T-cell (primary cell): Measurements from ENCODE around the gene NSMCE4A. TPM values are rescaled to one million over a fixed set of nuclear protein-coding genes. Genes with fewer than 3 reads are reported as not detected.
"Not testable (repeated sequence)": the region's sequence is repeated elsewhere in the genome, so short reads cannot be mapped to it uniquely, and the experiment has no call there.

ENCODE experiments used
- ATAC-seq, 4 experiments: fragments of 200-7000 bp in 3 of 4; fragments of 150-1000 bp in 1 of 4; cut with Tn5 transposase; replicated peaks in 1 of 4; 1 replicate in 3 of 4; 2 replicates in 1 of 4; pipeline ENCODE4 v1.10.0; 2021; ENCODE audit warnings: moderate library complexity in 3 of 4, mild to moderate bottlenecking in 2 of 4, moderate number of reproducible peaks in 1 of 4
- CTCF ChIA-PET, 2 donors: fragments of 300-600 bp; sonication (Branson Sonifier 250); formaldehyde crosslinking; loops; one replicate each; lab custom pipeline; 2022; ENCODE audit warnings: antibody characterized with exemption in 2 of 2; lab: Charles Lee
- POLR2A ChIA-PET, 2 donors: fragments of 300-600 bp; sonication (Branson Sonifier 250); formaldehyde crosslinking; loops; one replicate each; lab custom pipeline; 2022; ENCODE audit warnings: antibody characterized with exemption in 2 of 2; lab: Charles Lee
- DNase-seq, 35 experiments: peaks; one replicate each; pipeline versions ENCODE4 v3.0.0 to v3.0.0-alpha.2; 2013 to 2023
- H3K27ac ChIP-seq: one replicate; pipeline ENCODE4 v1.5.1; 2013; ENCODE audit warnings: low read length
- H3K27me3 ChIP-seq, 2 experiments: replicated peaks in 1 of 2; 1 replicate in 1 of 2; 2 replicates in 1 of 2; pipeline versions ENCODE4 v1.6.1 to v1.7.0; 2013; ENCODE audit warnings: low read length in 1 of 2, mixed read lengths in 1 of 2; ENCODE audit not compliant: control insufficient read depth in 2 of 2, insufficient read depth in 2 of 2; ENCODE audit errors: extremely low read depth in 1 of 2
- H3K36me3 ChIP-seq, 2 donors: 1 replicate in 1 of 2; 2 replicates in 1 of 2; pipeline versions ENCODE4 v1.6.1 to v1.7.0; 2013; ENCODE audit warnings: low read length in 1 of 2; ENCODE audit not compliant: control insufficient read depth in 2 of 2, insufficient read depth in 1 of 2; ENCODE audit errors: extremely low read depth in 1 of 2
- H3K4me1 ChIP-seq, 2 experiments: 1 replicate in 1 of 2; 2 replicates in 1 of 2; pipeline versions ENCODE4 v1.6.1 to v1.7.0; 2013; ENCODE audit warnings: low read length in 2 of 2, mixed read lengths in 1 of 2; ENCODE audit not compliant: insufficient read depth in 2 of 2, control insufficient read depth in 1 of 2; ENCODE audit errors: extremely low read depth in 1 of 2
- H3K4me3 ChIP-seq, 2 donors: 1 replicate in 1 of 2; 2 replicates in 1 of 2; pipeline versions ENCODE4 v1.5.1 to v1.7.0; 2013; ENCODE audit warnings: mild to moderate bottlenecking in 2 of 2, low read length in 1 of 2, moderate library complexity in 1 of 2; ENCODE audit not compliant: control insufficient read depth in 1 of 2; ENCODE audit errors: extremely low read depth in 1 of 2
- H3K9me3 ChIP-seq: 2 replicates; pipeline ENCODE4 v1.7.0; 2013
- H3K27ac Mint-ChIP-seq, 2 donors: one replicate each; pipeline ENCODE4 v1.8.0; 2020 to 2021; ENCODE audit warnings: mild to moderate bottlenecking in 2 of 2, mixed read lengths in 2 of 2
- H3K27me3 Mint-ChIP-seq, 2 donors: one replicate each; pipeline ENCODE4 v1.8.0; 2021 to 2022; ENCODE audit warnings: mixed read lengths in 2 of 2
- H3K36me3 Mint-ChIP-seq: one replicate; pipeline ENCODE4 v1.8.0; 2021; ENCODE audit warnings: mixed read lengths
- H3K4me1 Mint-ChIP-seq, 3 donors: one replicate each; pipeline ENCODE4 v1.8.0; 2020 to 2022; ENCODE audit warnings: mixed read lengths in 3 of 3, mild to moderate bottlenecking in 1 of 3
- H3K4me3 Mint-ChIP-seq, 3 donors: one replicate each; pipeline ENCODE4 v1.8.0; 2020 to 2022; ENCODE audit warnings: mild to moderate bottlenecking in 3 of 3, mixed read lengths in 3 of 3, moderate library complexity in 3 of 3
- H3K9me3 Mint-ChIP-seq, 3 donors: one replicate each; pipeline ENCODE4 v1.8.0; 2020 to 2022; ENCODE audit warnings: mixed read lengths in 3 of 3
- WGBS: methylation state at CpG from one replicate; pipeline ENCODE4 v1.1.5; 2013; ENCODE audit warnings: missing lambda C conversion rate; ENCODE audit not compliant: insufficient coverage; 5-methylcytosine and 5-hydroxymethylcytosine counted together
- total RNA-seq, 35 experiments: library from RNA in 6 of 35; stranded (reverse) in 6 of 35; fragments of 120-200 nt in 1 of 35; gene quantifications; one replicate each; pipeline versions ENCODE4 v1.2.1 to v1.2.4 and lab custom pipeline; 2013 to 2026

The NSMCE4A gene
- total RNA-seq, 5 donors from 2014 or later (not counting 1 experiment from before 2014, with no cell fraction given), result 41.6 to 79.7 (median 77.5) TPM

DNA sequence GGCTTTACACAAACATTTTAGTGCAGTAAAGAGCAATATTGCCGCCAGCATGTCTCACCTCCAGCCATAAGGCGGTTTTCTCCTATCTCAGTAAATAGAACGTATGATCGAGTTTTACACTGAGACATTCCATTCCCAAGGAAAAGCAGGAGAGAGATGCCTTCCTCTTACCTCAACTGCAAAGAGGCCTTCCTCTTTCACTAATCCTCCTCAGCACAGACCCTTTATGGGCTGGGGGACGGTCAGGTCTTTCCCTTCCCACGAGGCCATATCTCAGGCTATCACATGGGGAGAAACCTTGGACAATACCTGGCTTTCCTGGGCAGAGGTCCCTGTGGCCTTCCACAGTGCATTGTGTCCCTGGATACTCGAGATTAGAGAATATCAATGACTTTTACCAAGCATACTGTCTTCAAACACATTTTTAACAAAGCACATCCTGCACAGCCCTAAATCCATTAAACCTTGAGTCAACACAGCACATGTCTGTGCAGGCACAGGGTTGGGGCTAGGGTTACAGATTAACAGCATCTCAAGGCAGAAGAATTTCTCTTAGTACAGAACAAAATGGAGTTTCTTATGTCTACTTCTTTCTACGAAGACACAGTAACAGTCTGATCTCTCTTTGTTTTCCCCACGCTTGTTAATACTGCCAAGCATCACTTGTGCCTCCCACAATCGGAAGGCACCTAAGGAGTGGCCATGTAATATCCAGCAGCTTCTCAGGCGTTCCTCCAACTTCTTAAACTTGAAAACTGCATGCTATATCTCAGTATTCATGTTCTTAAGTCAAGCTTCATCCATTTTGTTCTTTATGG is 44.5 kb downstream of the NSMCE4A start:
- H3K27me3 ChIP-seq, H3K9me3 ChIP-seq, POLR2A ChIA-PET, ATAC-seq, H3K36me3 ChIP-seq, H3K36me3 Mint-ChIP-seq, H3K4me1 ChIP-seq, CTCF ChIA-PET, H3K27me3 Mint-ChIP-seq, H3K27ac ChIP-seq, DNase-seq, H3K9me3 Mint-ChIP-seq, H3K4me3 ChIP-seq: not testable (repeated sequence)
- 88% methylated on average over 10 of the region's 11 CpGs for WGBS
- H3K4me3 Mint-ChIP-seq, result peak overlapping the region; percentile 62 to 83 (median 64)
- H3K27ac Mint-ChIP-seq, result peak overlapping the region; percentile 11 to 46
- peaks cover 22 to 33% (median 30%) of the 10 kb centered on the region in 3 donors for H3K4me1 Mint-ChIP-seq

DNA sequence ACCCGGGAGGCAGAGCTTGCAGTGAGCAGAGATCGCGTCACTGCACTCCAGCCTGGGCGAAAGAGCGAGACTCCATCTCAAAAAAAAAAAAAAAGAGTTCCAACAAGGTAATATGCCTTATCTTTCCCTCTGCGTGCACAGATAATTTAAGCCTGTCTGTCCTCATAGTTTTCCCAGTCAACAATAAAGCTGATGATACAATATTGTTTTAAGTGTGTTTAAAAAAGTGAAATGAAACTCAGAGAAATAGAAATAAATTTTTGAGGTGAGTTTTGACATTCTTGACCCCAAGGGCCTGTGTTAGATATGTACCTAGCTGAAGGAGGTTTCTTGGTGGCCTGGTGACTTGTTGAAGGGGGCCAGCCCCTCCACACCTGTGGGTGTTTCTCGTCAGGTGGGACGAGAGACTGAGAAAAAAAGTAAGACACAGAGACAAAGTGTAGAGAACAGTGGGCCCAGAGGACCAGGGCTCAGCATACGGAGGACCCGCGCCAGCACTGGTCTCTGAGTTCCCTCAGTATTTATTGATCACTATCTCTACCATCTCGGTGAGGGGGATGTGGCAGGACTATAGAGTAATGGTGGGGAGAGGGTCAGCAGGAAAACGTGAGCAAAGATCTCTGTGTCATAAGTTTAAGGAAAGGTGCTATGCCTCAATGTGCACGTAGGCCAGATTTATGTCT is 45.3 kb downstream of the NSMCE4A start:
- no CpG with 5 or more reads among the region's 14 CpGs for WGBS
- ATAC-seq, result not testable (repeated sequence)

DNA sequence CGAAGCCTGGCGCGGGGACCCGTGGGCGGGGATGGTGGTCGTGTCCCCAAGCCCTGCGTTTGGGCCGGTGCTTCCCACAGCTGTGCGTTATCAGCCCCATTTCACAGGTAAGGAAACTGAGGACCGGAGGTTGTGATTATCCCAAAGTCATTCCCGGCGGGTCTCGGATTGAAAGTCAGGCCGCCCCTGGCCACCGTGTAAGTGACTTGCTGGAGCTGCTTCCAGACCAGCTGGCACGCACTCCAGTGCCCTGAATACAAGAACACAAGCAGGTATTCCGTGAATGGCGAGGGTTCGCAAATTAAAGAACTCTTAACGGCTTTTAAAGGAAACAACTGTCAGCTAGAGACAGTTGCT is 46.5 kb downstream of the NSMCE4A start:
- Histone ChIP-seq H3K4me1 (peaks cover 4 to 8% of the 10 kb centered on the region in 2 experiments), H3K9me3 (no peaks in the 10 kb centered on the region), H3K4me3 (peak overlapping the region; percentile 69 to 92), H3K36me3 (no peaks in the 10 kb centered on the region), H3K27me3 (no peaks in the 10 kb centered on the region), H3K27ac (peak overlapping the region; percentile 20)
- ChIA-PET CTCF (interaction anchor here (0.6 kb wide), 2 partner anchors 42 kb away, joined by 3 to 4 read pairs; no protein-coding TSS in a partner anchor), POLR2A (no interaction called here)
- H3K9me3 Mint-ChIP-seq, result no peaks in the 10 kb centered on the region
- peak overlapping the region; percentile 83 to 91 for H3K27ac Mint-ChIP-seq
- DNase-seq, result peak in 5 of 35 experiments; percentile 1 to 38 (median 4)
- under 1% methylated on average over 18 of the region's 20 CpGs for WGBS
- H3K27me3 Mint-ChIP-seq, result no peaks in the 10 kb centered on the region
- no peak for ATAC-seq
- H3K4me1 Mint-ChIP-seq, result peaks cover 28 to 36% (median 34%) of the 10 kb centered on the region in 3 donors
- no peaks in the 10 kb centered on the region for H3K36me3 Mint-ChIP-seq
- peak overlapping the region; percentile 83 to 94 (median 92) for H3K4me3 Mint-ChIP-seq

More for the DNA sequence above, 45.3 kb downstream of the NSMCE4A start:
- DNase-seq, CTCF ChIA-PET, H3K36me3 ChIP-seq, H3K27me3 Mint-ChIP-seq, H3K4me1 ChIP-seq, H3K27ac ChIP-seq, POLR2A ChIA-PET, H3K9me3 Mint-ChIP-seq, H3K9me3 ChIP-seq, H3K4me3 ChIP-seq, H3K36me3 Mint-ChIP-seq, H3K27me3 ChIP-seq: not testable (repeated sequence)
- Mint-ChIP-seq H3K27ac (peak overlapping the region in 1 of 2 donors; percentile 72), H3K4me3 (peak overlapping the region; percentile 62 to 83 (median 64)), H3K4me1 (peaks cover 28 to 36% (median 34%) of the 10 kb centered on the region in 3 donors)

DNA sequence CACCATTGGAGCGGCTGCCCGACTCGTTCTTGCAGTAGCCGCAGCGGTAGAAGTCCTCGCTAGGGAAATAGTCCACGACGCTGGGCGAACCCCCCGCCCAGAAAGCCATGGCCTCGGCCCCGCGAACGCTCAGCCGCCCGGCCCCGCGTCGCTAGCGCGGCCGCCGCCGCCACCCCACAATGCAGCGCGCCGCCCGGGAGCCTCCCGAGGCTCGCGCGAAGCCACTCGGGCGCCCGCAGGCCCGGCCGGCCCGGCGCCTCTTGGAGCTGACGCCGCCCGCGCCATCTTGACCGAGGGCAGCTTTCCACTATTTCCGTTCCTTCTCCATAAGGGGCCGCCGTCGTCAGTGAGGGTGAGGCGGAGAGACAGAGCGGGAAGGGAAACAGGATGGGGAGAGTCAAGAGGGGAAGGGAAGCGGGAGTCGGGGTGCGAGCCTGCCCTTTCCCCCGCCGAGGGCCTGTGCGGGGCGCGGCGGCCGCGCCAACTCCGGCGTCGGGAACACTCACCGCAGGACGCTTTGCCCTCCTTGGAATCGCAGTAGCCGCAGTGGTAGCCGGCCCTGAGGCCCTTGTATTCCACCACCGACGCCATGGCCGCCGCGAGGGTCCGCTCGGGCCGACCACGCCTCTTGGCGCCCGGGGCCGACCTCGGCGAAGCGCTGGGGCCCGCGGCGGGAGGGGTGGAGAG is 47.0 kb downstream of the NSMCE4A start, which contains the start of gene ATE1:
TSS of gene ATE1 (minus strand) at position 191 of the 687 bp plus-strand sequence. CDS start at position 109, 82 bp downstream.
- Histone ChIP-seq H3K4me1 (peaks cover 4 to 8% of the 10 kb centered on the region in 2 experiments), H3K36me3 (no peaks in the 10 kb centered on the region), H3K4me3 (peak within 1 kb of the TSS; percentile 69 to 92), H3K27me3 (no peaks in the 10 kb centered on the region), H3K27ac (peak within 1 kb of the TSS; percentile 89), H3K9me3 (no peaks in the 10 kb centered on the region)
- ChIA-PET POLR2A (no interaction called here), CTCF (interaction anchor here in 1 of 2 donors (0.6 kb wide), 1 partner anchor 41 kb away, joined by 3 read pairs; no protein-coding TSS in a partner anchor)
- DNase-seq, result peak; percentile 62 to 90 (median 77)
- Mint-ChIP-seq H3K36me3 (peaks cover 1% of the 10 kb centered on the region), H3K4me3 (peak within 1 kb of the TSS; percentile 83 to 94 (median 92)), H3K4me1 (peaks cover 30 to 37% (median 34%) of the 10 kb centered on the region in 3 donors), H3K9me3 (no peaks in the 10 kb centered on the region), H3K27me3 (no peaks in the 10 kb centered on the region), H3K27ac (peak within 1 kb of the TSS; percentile 91 to 93)
- WGBS, result under 1% methylated on average over 82 of the region's 87 CpGs
- peak; percentile 96 to 98 (median 97) for ATAC-seq

DNA sequence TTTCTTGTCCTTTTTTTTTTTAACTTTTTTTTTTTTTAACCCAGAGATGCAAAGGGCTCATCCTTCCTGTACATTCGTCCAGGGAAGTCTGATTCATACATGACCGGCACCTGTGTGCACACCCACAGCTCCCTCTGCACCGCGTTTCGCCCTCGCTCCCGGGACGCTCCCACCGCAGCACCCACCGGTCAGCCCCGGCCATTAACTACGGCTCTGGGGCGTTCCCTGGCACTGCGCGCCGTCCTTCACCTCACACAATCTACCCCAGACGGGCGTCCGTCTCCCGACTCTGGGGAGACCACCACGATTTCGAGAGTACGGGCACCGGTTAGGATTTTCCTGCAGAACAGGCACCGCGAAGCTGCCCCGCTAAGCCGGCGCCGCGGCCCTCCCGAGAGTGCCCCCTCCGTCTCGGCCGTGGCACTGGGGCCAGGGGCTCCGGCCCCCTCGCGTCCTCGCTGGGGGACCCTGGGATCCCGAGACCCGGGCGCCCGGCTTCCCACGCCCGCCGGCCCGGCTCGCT is 47.6 kb downstream of the NSMCE4A start:
- CTCF ChIA-PET, result no interaction called here

More for the DNA sequence above, 47.6 kb downstream of the NSMCE4A start:
- H3K27me3 Mint-ChIP-seq, result no peaks in the 10 kb centered on the region
- no peaks in the 10 kb centered on the region for H3K9me3 Mint-ChIP-seq
- peak; percentile 21 to 39 (median 29) for ATAC-seq
- Histone ChIP-seq H3K4me1 (peaks cover 4 to 8% of the 10 kb centered on the region in 2 experiments), H3K9me3 (no peaks in the 10 kb centered on the region), H3K27me3 (no peaks in the 10 kb centered on the region), H3K27ac (peak overlapping the region; percentile 54), H3K4me3 (peak overlapping the region; percentile 69 to 92), H3K36me3 (peaks cover 0 to 4% of the 10 kb centered on the region in 2 donors)
- under 1% methylated on average over 43 of the region's 48 CpGs for WGBS
- POLR2A ChIA-PET, result no interaction called here
- peaks cover 34 to 42% (median 35%) of the 10 kb centered on the region in 3 donors for H3K4me1 Mint-ChIP-seq
- H3K27ac Mint-ChIP-seq, result peak overlapping the region; percentile 88 to 91
- peak overlapping the region; percentile 83 to 94 (median 92) for H3K4me3 Mint-ChIP-seq
- peak in 7 of 35 experiments; percentile 1 to 45 (median 13) for DNase-seq
- peaks cover 7% of the 10 kb centered on the region for H3K36me3 Mint-ChIP-seq
